NCI-H226 (cell line): ENCODE results near the gene CIRBP.
A peak's percentile ranks its signal among the peaks of the same experiment; 100 is the strongest.

Experiments used
- DNase-seq: peaks from one replicate; pipeline ENCODE4 v3.0.0-alpha.2; 2015

CIRBP gene

GRCh38 chr19:1231729-1232637, 37.1 kb upstream of the CIRBP start:
- DNase-seq, result no peak

DNA sequence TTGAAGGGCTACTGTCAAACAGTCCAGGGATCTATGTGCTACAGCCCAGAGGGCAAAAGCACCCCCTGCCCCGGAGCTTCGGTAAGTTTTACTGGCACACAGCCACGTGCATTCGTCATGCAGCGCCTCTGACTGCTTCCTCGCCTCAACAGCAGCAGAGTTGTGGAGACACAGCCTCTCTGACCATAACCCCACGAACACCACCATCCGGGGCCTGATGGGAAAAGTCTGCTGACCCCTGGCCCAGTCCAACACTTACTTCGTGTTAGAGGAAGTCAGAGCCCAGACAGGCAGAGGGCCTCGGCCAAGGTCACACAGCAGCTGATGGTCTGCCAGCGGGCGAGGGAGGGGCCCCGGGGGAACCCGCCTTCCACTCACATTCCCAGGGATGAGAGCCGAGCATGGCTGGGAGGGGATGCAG, 36.5 kb upstream of the CIRBP start:
- no peak for DNase-seq

GRCh38 chr19:1233115-1233667, 35.9 kb upstream of the CIRBP start:
- no peak for DNase-seq

- DNase-seq, result no peak
Measured at GRCh38 chr19:1234051-1234954, 34.8 kb upstream of the CIRBP start.

- no peak for DNase-seq
Measured at GRCh38 chr19:1234955-1235380, 34.2 kb upstream of the CIRBP start.

GRCh38 chr19:1235625-1236538, 33.2 kb upstream of the CIRBP start:
- DNase-seq, result peak; percentile 34

DNA sequence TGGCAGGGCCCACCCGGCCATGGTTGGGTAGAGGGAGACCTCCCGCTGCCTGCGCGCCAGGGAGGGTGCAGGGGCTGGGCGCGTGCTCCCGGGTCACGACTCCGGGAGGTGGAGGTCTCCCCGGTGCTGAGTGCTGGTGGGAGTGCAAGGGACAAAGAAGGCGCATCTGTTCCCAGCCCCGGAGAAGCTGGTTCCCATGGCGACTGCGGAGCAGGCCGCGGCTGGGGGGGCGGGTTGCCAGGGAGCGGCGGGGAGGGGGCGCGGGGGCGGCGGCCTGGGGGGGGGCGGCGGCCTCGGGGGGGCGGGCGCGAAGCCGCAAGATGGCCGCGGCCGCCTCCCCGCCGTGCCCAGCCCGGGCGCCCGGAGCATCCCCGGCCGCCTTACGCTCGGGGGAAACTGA, 32.6 kb upstream of the CIRBP start:
- DNase-seq, result no peak

- no peak for DNase-seq
Measured at GRCh38 chr19:1237027-1237659, 32.0 kb upstream of the CIRBP start.

- DNase-seq, result no peak
Measured at GRCh38 chr19:1237754-1238368, 31.3 kb upstream of the CIRBP start, which contains the start of gene CBARP. Gene CBARP, minus strand, starts transcription at chr19:1238005. Its CDS starts 1,905 bp downstream, at chr19:1236100.

DNA sequence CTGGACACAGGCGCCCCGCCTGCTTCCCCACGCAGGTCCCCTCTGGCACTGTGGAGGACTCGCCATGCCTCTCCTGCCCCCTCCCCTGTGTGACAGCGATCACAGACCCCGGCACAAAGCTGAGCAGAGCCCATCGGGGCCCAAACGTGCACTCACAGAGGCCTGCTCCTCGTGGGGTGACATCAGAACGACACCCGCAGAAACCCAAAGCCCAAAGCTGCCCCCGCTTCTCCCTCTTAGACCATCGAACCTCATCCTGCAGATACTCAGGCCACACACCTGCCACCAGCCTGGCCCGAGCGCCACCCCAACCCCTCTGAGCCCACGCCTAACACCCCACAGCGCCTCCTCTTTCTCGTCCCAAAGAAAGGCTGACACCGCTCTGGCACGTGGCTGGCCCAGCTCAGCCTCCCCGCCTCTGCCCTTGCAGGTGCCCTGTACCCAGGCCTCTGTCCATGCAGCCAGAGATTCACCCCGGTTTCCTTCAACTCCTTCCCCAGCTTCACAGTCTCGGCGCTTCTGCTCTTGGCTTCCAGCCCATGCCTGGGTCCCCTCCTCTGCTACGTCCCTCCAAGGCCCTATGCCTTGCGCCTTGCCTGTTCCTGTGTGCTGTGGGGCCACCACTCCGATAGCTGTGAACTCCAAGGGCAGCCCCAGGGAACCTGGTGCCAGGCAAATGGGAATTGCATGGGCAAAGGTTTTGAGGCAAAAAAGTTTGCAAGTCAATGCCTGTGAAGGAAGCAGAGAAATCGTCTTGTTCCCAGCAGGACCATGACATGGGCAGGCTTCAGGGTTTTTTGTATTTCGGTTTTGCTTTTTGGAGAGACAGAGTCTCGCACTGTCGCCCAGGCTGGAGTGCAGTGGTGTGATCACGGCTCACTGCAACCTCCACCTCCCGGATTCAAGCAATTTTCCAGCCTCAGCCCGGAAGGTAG, 30.5 kb upstream of the CIRBP start:
- no peak for DNase-seq

DNA sequence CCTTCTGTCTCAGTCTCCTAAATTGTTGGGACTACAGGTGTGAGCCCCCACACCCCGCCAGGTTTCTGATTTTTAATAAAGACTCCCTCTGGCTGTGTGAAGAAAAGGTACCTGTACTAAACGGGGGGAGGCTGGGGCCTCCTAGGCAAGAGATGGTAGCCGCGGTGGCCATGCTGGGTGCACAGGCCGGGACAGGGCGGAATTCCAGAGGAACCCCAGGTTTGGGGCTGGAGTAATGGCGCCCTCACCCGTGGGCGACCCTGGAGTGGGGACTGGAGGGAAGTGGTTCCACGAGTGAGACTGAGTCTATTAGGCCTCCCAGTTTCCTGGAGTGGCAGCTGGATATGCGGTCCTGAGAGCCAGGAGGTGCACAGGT, 29.7 kb upstream of the CIRBP start:
- DNase-seq, result no peak

DNA sequence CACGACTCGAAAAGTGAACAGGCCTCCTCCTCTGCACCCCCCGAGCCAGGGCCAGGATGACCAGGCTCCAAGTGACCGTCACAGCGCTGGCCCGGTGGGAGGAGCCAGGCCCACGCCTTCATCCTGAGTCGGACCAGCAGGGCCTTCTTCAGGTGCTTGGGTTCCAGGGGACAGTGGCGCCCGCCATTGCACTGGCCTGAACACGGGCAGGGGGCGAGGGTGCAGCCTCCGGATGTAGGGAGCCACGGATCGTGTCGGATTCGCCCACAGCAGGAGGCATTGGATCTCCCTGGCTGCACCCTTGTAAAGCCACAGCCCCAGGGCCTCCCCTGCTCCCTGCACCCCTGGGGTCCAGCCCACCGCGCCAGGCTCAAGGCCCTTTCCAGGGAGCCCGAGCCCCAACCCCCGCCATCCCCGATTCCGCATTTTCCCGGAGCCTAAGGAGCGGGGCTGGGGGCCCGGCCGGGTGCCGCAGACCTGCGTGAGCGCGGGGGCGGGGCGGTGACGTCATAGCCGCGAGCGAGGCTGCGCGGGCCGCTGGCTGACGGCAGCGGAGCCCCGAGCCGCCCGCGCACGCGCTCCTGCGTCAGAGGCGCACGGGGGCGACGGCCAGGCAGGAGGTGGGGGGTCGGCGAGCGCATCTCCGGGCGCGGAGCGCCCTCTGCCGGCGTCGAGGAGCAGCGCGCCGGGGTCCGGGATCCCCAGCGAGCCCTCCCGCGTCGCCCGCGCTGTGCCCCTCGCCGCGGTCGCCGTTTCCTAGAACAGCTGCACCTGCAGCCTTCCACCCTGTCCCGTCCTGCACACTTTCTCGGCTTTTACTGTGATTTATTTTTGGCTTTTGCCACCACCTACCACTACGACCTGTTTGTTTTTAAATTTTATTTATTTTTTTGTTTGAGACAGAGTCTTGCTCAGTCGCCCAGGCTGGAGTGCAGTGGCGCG, 29.1 kb upstream of the CIRBP start:
- peak; percentile 86 for DNase-seq

GRCh38 chr19:1240925-1241324, 28.2 kb upstream of the CIRBP start:
- no peak for DNase-seq

DNA sequence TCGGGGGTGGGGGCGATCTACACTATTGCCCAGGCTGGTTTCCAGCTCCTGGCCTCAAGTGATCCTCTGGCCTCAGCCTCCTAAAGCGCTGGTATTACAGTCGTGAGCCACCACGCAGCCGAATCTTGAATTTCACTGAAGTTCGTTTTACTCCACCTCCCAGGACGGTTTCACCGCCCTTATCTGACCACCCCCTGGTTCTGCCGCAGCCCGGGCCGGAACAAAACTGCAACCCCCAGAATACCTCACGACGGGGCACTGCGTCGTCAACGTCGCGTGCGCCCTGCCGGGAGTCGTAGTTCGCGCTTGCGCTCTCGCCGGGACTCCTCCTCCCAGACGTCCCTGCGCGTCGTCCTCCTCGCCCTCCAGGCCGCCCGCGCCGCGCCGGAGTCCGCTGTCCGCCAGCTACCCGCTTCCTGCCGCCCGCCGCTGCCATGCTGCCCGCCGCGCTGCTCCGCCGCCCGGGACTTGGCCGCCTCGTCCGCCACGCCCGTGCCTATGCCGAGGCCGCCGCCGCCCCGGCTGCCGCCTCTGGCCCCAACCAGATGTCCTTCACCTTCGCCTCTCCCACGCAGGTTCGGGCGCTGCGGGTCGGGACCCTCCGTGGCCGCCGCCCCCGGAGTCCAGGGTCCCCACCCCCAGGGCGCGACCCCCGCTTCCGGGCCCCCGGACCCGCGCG, 27.6 kb upstream of the CIRBP start, which contains the start of gene ATP5F1D:
TSS of gene ATP5F1D (plus strand) at position 335 of the 679 bp plus-strand sequence. CDS start at position 435, 100 bp downstream.
- DNase-seq, result peak; percentile 94

DNA sequence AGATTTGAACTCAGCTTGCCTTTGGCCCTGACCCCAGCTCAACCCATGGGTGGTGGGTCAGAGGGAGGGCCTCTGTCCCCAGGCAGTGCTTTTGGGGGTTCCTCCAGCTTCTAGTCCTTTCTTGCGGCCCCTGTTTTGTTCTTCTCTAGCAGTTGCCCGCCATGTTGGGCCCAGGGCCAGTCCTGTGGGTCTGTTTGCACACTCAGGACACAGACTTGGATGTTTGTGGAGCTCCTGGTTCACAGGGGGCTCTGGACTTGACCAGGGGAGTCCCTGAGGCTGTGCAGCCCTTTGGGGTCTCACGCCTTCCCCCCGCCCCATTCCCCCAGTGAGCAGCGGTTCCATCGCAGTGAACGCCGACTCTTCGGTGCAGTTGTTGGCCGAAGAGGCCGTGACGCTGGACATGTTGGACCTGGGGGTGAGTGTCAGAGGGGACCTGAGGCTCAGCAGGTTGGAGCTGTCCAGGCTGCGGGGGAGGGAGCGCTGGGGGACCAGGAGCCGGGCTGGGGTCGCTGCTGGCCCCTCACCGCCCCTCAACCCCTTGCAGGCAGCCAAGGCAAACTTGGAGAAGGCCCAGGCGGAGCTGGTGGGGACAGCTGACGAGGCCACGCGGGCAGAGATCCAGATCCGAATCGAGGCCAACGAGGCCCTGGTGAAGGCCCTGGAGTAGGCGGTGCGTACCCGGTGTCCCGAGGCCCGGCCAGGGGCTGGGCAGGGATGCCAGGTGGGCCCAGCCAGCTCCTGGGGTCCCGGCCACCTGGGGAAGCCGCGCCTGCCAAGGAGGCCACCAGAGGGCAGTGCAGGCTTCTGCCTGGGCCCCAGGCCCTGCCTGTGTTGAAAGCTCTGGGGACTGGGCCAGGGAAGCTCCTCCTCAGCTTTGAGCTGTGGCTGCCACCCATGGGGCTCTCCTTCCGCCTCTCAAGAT, 25.1 kb upstream of the CIRBP start:
- peak; percentile 74 for DNase-seq

DNA sequence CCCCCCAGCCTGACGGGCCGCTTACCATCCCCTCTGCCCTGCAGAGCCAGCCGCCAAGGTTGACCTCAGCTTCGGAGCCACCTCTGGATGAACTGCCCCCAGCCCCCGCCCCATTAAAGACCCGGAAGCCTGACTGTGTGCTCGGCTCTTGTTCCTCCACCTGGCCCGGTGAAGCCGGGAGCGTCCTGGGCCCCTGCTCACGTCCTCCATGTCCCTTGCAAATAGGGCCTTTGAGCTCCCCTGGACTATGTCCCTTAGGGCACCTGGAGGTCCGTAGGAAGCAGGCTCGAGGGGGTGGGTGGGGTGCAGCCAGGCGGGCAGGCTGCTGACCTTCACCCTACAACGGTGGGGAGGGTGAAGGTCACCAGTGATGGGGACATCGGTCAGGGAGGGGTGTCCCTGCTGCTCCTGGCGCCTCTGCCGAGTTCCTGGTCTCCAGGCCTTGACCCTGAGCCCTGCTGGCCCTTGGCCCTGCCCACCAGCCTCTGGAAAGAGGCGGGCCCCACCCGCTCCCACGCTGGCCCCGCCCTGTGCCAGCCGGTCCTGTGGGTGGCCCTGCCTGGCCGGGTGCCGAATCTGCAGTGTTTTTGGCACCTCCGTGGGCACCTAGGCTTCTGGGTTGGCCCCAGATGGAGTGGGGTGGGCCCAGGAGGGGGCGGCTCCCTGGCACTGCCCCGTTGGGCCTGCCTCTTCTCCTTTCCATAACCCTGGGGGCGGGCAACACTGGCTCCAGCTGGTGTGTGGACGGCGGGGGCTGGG, 24.3 kb upstream of the CIRBP start:
- peak; percentile 45 for DNase-seq
